WERI-Rb-1 (cell line): ENCODE data around the gene SARNP.

ENCODE experiments used
- DNase-seq: peaks from one replicate; pipeline ENCODE4 v3.0.0-alpha.2; 2020
- H3K27ac ChIP-seq: fragments of 250-450 bp; sonication (Bioruptor Pico); 2 replicates; pipeline ENCODE4 v1.5.1; 2020; ENCODE audit warnings: mild to moderate bottlenecking, moderate library complexity
- H3K27me3 ChIP-seq: fragments of 250-450 bp; sonication (Bioruptor Pico); 2 replicates; pipeline ENCODE4 v1.5.1; 2021; ENCODE audit warnings: mild to moderate bottlenecking, low read depth, moderate library complexity; ENCODE audit not compliant: insufficient read depth, severe bottlenecking
- H3K36me3 ChIP-seq: fragments of 250-450 bp; sonication (Bioruptor Pico); 2 replicates; pipeline ENCODE4 v1.5.1; 2020; ENCODE audit warnings: mild to moderate bottlenecking, moderate library complexity
- H3K4me3 ChIP-seq: 2 replicates; pipeline ENCODE4 v1.5.1; 2011; ENCODE audit warnings: low read depth, mild to moderate bottlenecking, control low read depth, low read length
- H3K9me3 ChIP-seq: fragments of 250-450 bp; sonication (Bioruptor Pico); 2 replicates; pipeline ENCODE4 v1.5.1; 2021; ENCODE audit warnings: mild to moderate bottlenecking, moderate library complexity; ENCODE audit not compliant: severe bottlenecking
- TF ChIP-seq, protein P1 (sequence below): IDR thresholded peaks from 2 replicates; pipeline ENCODE4 v1.5.1; 2011; ENCODE audit warnings: low read depth, mild to moderate bottlenecking, control low read depth, inconsistent platforms, low read length

The SARNP gene

DNA sequence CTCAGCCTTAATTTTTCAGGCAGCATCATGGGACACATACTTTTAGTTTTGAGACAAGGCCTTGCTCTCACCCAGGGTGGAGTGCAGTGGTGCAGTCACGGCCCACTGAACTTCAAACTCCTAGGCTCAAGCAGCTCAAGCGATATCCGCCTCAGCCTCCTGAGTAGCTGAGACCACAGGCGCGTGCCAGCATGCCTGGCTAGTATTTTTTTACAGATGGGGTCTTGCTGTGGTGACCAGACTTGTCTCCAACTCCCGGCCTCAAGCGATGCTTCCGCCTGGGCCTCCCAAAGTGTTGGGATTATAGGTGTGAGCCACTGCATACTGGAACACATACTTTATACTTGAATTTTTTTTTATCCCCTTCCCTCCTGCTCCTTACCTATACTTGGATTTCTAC is 94.6 kb downstream of the SARNP start:
- no peak overlapping the region; the same call in none of the 2 replicates for H3K27ac ChIP-seq
- H3K27me3 ChIP-seq, result no peaks in the 10 kb centered on the region
- H3K4me3 ChIP-seq, result no peak overlapping the region
- TF ChIP-seq, protein P1, sequence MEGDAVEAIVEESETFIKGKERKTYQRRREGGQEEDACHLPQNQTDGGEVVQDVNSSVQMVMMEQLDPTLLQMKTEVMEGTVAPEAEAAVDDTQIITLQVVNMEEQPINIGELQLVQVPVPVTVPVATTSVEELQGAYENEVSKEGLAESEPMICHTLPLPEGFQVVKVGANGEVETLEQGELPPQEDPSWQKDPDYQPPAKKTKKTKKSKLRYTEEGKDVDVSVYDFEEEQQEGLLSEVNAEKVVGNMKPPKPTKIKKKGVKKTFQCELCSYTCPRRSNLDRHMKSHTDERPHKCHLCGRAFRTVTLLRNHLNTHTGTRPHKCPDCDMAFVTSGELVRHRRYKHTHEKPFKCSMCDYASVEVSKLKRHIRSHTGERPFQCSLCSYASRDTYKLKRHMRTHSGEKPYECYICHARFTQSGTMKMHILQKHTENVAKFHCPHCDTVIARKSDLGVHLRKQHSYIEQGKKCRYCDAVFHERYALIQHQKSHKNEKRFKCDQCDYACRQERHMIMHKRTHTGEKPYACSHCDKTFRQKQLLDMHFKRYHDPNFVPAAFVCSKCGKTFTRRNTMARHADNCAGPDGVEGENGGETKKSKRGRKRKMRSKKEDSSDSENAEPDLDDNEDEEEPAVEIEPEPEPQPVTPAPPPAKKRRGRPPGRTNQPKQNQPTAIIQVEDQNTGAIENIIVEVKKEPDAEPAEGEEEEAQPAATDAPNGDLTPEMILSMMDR, result no peak
- H3K9me3 ChIP-seq, result no peaks in the 10 kb centered on the region
- no peak for DNase-seq
- H3K36me3 ChIP-seq, result peaks cover 52% of the 10 kb centered on the region

DNA sequence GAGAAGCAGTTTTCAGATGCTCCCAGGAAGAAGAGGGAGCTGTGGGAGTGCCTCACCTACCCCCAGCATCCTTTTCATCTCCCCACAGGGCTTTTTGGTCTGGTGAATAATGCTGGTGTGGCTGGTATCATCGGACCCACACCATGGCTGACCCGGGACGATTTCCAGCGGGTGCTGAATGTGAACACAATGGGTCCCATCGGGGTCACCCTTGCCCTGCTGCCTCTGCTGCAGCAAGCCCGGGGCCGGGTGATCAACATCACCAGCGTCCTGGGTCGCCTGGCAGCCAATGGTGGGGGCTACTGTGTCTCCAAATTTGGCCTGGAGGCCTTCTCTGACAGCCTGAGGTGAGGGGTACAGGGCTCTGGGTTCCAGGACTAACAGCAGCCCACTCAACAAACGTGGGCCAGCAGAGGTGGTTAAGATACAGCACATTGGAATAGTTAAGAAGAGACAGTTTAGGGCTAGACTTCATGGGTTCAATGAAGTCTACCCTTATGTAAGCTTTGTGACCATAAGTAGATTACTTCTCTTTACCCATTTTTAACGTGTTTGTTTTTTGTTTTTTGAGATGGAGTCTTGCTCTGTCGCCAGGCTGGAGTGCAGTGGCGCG is 95.8 kb downstream of the SARNP start:
- Histone ChIP-seq H3K27ac (no peak overlapping the region; the same call in 1 of the 2 replicates), H3K36me3 (peaks cover 45% of the 10 kb centered on the region)

DNA sequence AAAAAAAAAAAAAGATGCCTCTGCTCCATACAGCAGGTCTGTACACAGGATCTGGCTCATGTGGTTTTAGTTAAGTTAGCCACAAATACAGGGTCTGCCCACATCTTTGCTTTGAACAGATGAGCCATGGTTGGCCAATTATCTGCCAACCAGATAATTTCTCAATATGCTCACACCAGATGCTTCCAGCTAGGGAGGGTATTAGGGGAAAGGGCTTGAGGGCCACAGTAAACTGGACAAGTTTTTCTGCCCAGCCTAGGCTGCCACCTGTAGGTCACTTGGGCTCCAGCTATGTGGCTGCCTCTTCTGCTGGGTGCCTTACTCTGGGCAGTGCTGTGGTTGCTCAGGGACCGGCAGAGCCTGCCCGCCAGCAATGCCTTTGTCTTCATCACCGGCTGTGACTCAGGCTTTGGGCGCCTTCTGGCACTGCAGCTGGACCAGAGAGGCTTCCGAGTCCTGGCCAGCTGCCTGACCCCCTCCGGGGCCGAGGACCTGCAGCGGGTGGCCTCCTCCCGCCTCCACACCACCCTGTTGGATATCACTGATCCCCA is 96.6 kb downstream of the SARNP start:
- Histone ChIP-seq H3K9me3 (no peaks in the 10 kb centered on the region), H3K4me3 (no peak overlapping the region), H3K27ac (peak overlapping the region; percentile 81), H3K36me3 (peaks cover 39% of the 10 kb centered on the region), H3K27me3 (no peaks in the 10 kb centered on the region)
- peak; percentile 76 for DNase-seq
- TF ChIP-seq, protein P1, result peak; percentile 84

More for the DNA sequence above, 95.8 kb downstream of the SARNP start:
- TF ChIP-seq, protein P1, result no peak
- DNase-seq, result no peak
- Histone ChIP-seq H3K4me3 (no peak overlapping the region), H3K9me3 (no peaks in the 10 kb centered on the region), H3K27me3 (no peaks in the 10 kb centered on the region)

DNA sequence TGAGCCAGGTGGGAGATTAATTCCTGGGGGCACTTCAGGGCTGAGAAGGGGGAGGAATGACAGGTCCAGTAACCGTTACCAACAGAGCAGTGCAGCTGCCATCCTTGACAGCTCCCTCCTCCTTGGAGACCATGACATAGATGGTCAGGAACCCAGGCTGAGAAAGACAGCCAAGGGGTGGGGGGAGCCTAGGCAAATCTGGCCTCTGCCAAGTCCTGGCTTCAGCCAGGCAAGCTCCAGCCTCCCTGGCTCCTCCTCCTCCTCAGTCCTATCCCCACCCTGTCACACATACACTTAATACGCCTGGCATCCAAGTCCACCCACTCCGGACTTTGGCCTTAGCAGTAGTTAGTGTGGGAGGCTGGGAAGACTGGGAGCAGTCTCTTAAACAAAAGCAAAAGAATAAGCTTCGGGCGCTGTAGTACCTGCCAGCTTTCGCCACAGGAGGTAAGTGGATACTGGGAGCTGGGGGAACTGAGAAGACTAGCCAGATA is 97.4 kb downstream of the SARNP start, which contains the start of gene RDH5:
Gene RDH5, plus strand, starts transcription at position 323 of the 494 bp plus-strand sequence. CDS start 792 bp downstream, outside the sequence.
- peak within 1 kb of the TSS; percentile 81 for H3K27ac ChIP-seq
- H3K4me3 ChIP-seq, result no peak within 1 kb of the TSS
- DNase-seq, result peak; percentile 75
- TF ChIP-seq, protein P1, result no peak
- peaks cover 31% of the 10 kb centered on the region for H3K36me3 ChIP-seq
- H3K9me3 ChIP-seq, result no peaks in the 10 kb centered on the region
- H3K27me3 ChIP-seq, result no peaks in the 10 kb centered on the region

DNA sequence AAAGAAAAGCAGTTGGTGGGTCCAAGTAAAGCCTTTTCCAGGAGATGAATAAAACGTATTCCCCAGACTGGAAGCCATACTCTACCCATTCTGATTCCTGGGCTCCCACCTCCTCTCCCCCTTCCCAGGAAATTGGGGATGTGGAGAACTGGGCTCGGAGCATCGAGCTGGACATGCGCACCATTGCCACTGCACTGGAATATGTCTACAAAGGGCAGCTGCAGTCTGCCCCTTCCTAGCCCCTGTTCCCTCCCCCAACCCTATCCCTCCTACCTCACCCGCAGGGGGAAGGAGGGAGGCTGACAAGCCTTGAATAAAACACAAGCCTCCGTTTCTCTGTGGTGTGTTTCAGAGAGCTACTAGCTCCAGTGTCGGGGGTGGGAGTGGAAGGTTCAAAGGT is 98.2 kb downstream of the SARNP start:
- Histone ChIP-seq H3K27ac (peak overlapping the region; percentile 81), H3K36me3 (peaks cover 23% of the 10 kb centered on the region), H3K9me3 (no peaks in the 10 kb centered on the region), H3K27me3 (no peaks in the 10 kb centered on the region), H3K4me3 (no peak overlapping the region)
- DNase-seq, result no peak
- TF ChIP-seq, protein P1, result no peak
